Hepatocyte (in vitro differentiated cells): ENCODE measurements around the gene NUDT12. TPM values are rescaled to one million over a fixed set of nuclear protein-coding genes. Genes with fewer than 3 reads are reported as not detected.

Source experiments
- DNase-seq: peaks from one replicate; pipeline ENCODE4 v3.0.0-alpha.2; 2016; ENCODE audit warnings: low spot score
- H2AFZ ChIP-seq: fragments of 200-600 bp; sonication (generic); 2 replicates; pipeline ENCODE4 v1.6.0; 2016; ENCODE audit warnings: antibody characterized with exemption, mild to moderate bottlenecking
- H3K27ac ChIP-seq: fragments of 200-600 bp; sonication (generic); 2 replicates; pipeline ENCODE4 v1.5.1; 2016; ENCODE audit warnings: mild to moderate bottlenecking
- H3K27me3 ChIP-seq: fragments of 200-600 bp; sonication (generic); 2 replicates; pipeline ENCODE4 v1.6.1; 2016
- H3K36me3 ChIP-seq: fragments of 200-600 bp; sonication (generic); replicated peaks from 2 replicates; pipeline ENCODE4 v1.5.1; 2016; ENCODE audit warnings: low read depth; ENCODE audit not compliant: insufficient read depth
- H3K4me1 ChIP-seq: fragments of 200-600 bp; sonication (generic); 2 replicates; pipeline ENCODE4 v1.5.1; 2016; ENCODE audit warnings: mild to moderate bottlenecking, moderate library complexity; ENCODE audit not compliant: insufficient read depth
- H3K4me2 ChIP-seq: fragments of 200-600 bp; sonication (generic); 2 replicates; pipeline ENCODE4 v1.6.0; 2016
- H3K4me3 ChIP-seq: fragments of 200-600 bp; sonication (generic); 2 replicates; pipeline ENCODE4 v1.5.1; 2016; ENCODE audit warnings: mild to moderate bottlenecking
- H3K79me2 ChIP-seq: fragments of 200-600 bp; sonication (generic); 2 replicates; pipeline ENCODE4 v1.6.0; 2017; ENCODE audit warnings: mild to moderate bottlenecking
- H3K9me2 ChIP-seq: fragments of 200-600 bp; sonication (generic); replicated peaks from 2 replicates; pipeline ENCODE4 v1.6.0; 2017; ENCODE audit warnings: mild to moderate bottlenecking; ENCODE audit not compliant: insufficient read depth
- H3K9me3 ChIP-seq: fragments of 200-600 bp; sonication (generic); 2 replicates; pipeline ENCODE4 v1.5.1; 2016; ENCODE audit warnings: low read depth, mild to moderate bottlenecking
- H4K20me1 ChIP-seq: fragments of 200-600 bp; sonication (generic); 2 replicates; pipeline ENCODE4 v1.6.0; 2016; ENCODE audit warnings: mild to moderate bottlenecking; ENCODE audit not compliant: insufficient read depth, poor library complexity, severe bottlenecking
- EZH2 ChIP-seq: fragments of 200-600 bp; sonication (generic); IDR thresholded peaks from 2 replicates; pipeline ENCODE4 v1.6.1; 2016; ENCODE audit warnings: antibody characterized with exemption, mild to moderate bottlenecking, borderline replicate concordance
- EZH2phosphoT487 ChIP-seq: fragments of 200-600 bp; sonication (generic); IDR thresholded peaks from one replicate; pipeline ENCODE4 v1.6.1; 2018; ENCODE audit warnings: antibody characterized with exemption, mild to moderate bottlenecking, low read depth, moderate library complexity; ENCODE audit not compliant: unreplicated experiment, severe bottlenecking
- WGBS: methylation state at CpG from one replicate; pipeline ENCODE4 v1.1.6; 2016; ENCODE audit warnings: low lambda C conversion rate; ENCODE audit errors: missing lambda C conversion rate; 5-methylcytosine and 5-hydroxymethylcytosine counted together
- polyA plus RNA-seq: library from polyadenylated mRNA; unstranded; fragments of >200 nt; fragmentation: Nextera tagmentation; extraction: Ambion mirVana; gene quantifications from 2 replicates; pipeline ENCODE4 v1.2.1, GENCODE V29; 2016
- total RNA-seq: library from RNA; depleted of rRNA; stranded (reverse); fragments of >200 nt; gene quantifications from 2 replicates; pipeline ENCODE4 v1.2.3, GENCODE V29; 2014
- TF ChIP-seq, protein P1 (sequence below): fragments of 200-600 bp; sonication (generic); IDR thresholded peaks from 2 replicates; pipeline ENCODE4 v1.5.1; 2016; ENCODE audit warnings: antibody characterized with exemption, mild to moderate bottlenecking; ENCODE audit not compliant: poor library complexity

The NUDT12 gene
- total and polyA plus RNA-seq, 2 experiments from 2014 or later = 7.2 to 38.9 TPM

DNA sequence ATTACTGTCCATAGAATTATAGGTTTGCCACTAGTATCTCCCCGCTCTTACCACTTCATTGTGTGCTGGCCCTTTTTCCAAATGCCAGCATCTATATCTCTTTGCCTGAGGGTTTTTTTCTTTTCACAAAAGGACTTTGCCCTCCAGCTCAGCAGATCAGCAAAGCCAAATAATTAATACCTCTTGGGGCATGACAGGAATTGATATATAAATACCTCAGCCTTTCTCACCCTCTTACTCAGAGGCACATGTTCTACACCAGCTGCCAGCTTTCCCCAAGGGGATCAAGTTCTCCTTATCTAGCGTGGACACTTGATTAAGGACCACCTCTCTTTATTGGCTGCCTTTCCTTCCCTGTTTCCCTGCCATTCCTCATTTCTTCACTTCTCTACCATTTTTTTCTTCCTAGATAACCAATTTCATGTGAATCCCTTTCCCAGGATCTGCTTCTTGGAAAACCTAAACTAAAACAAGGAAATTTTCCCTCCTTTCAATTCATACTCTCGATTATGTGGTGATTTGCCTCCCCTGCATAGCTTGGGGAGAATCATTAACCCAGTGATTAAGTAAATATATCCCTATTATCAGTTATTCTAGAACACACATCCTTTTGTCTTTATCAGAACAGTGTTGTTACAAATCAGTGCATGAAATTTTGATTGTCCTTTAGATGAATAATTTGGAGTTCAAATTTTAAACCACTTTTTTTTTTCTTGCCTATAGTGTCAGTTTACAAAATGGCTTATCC is 6.9 kb upstream of the NUDT12 start:
- H4K20me1 ChIP-seq = no peaks in the 10 kb centered on the region
- peaks cover 3% of the 10 kb centered on the region for H3K4me1 ChIP-seq
- no peak overlapping the region for H2AFZ ChIP-seq
- no peak overlapping the region for H3K4me3 ChIP-seq
- H3K27me3 ChIP-seq = no peaks in the 10 kb centered on the region
- 59% methylated on average over 3 of the region's 3 CpGs for WGBS
- no peaks in the 10 kb centered on the region for H3K79me2 ChIP-seq
- peak overlapping the region; percentile 36 for H3K4me2 ChIP-seq
- no peaks in the 10 kb centered on the region for H3K9me2 ChIP-seq
- H3K9me3 ChIP-seq = no peaks in the 10 kb centered on the region
- TF ChIP-seq, protein P1, sequence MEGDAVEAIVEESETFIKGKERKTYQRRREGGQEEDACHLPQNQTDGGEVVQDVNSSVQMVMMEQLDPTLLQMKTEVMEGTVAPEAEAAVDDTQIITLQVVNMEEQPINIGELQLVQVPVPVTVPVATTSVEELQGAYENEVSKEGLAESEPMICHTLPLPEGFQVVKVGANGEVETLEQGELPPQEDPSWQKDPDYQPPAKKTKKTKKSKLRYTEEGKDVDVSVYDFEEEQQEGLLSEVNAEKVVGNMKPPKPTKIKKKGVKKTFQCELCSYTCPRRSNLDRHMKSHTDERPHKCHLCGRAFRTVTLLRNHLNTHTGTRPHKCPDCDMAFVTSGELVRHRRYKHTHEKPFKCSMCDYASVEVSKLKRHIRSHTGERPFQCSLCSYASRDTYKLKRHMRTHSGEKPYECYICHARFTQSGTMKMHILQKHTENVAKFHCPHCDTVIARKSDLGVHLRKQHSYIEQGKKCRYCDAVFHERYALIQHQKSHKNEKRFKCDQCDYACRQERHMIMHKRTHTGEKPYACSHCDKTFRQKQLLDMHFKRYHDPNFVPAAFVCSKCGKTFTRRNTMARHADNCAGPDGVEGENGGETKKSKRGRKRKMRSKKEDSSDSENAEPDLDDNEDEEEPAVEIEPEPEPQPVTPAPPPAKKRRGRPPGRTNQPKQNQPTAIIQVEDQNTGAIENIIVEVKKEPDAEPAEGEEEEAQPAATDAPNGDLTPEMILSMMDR = no peak
- no peak for TF ChIP-seq EZH2
- TF ChIP-seq EZH2phosphoT487 = no peak
- DNase-seq = peak; percentile 48
- no peaks in the 10 kb centered on the region for H3K36me3 ChIP-seq
- peak overlapping the region; percentile 80 for H3K27ac ChIP-seq

DNA sequence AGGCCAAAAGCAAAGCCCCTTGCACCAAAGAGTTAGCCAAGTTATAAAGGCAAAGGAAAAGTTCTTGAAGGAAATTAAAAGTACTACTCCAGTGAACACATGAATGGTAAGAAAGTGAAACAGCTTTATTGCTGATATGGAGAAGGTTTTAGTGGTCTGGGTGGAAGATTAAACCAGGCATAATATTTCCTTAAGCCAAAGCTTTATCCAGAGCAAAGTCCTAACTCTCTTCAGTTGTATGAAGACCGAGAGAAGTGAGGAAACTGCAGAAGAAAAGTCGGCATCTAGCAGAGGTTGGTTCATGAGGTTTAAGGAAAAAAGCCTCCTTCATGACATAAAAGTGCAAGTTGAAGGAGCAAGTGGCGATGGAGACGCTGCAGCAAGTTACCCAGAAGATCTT is 3.1 kb upstream of the NUDT12 start:
- Histone ChIP-seq H3K9me2 (no peaks in the 10 kb centered on the region), H3K79me2 (peaks cover 12% of the 10 kb centered on the region), H3K27ac (peak overlapping the region; percentile 20), H3K4me3 (no peak overlapping the region), H2AFZ (no peak overlapping the region), H3K9me3 (no peaks in the 10 kb centered on the region), H3K4me2 (peak overlapping the region; percentile 42), H3K4me1 (peaks cover 12% of the 10 kb centered on the region), H3K27me3 (no peaks in the 10 kb centered on the region), H4K20me1 (no peaks in the 10 kb centered on the region), H3K36me3 (no peaks in the 10 kb centered on the region)
- no peak for DNase-seq
- 74% methylated on average over 4 of the region's 4 CpGs for WGBS
- TF ChIP-seq EZH2phosphoT487 = no peak
- TF ChIP-seq, protein P1 = no peak
- TF ChIP-seq EZH2 = no peak

DNA sequence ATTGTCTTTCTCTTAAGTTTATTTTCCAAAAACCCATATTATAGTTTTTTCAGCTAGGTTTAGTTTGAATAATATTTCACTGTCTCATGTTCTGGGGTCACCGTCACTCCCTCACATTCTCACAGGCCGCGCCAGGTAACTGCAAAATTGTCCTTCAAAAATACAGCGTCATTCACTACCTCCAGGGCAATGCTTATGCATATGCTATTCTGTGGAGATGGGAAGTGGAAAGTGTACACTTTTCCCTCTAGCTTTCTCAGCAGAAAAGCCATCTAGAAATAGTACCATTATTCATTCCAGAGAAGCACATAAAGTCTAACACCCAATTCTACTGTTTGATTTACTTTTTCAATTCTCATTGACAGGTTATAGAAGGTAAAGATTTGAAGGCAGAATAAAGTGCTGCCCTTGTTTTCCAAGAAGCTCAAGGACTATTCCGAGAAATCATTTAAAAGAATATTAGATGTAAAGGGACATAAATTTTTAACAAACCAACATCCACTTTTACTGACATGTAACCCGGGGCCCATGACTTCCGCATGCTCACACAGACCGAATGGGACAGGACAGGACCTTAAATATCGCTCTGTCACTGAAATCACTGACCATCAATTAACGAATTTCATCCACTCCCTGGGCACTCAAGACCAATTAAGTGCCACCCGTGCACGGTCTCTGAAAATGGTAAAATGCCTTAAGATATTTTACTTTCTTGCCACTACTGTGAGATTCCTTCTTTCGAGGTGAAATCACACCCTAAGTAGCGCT is 720 bp downstream of the NUDT12 start:
- peak overlapping the region; percentile 81 for H3K4me2 ChIP-seq
- TF ChIP-seq EZH2 (no peak), EZH2phosphoT487 (no peak)
- TF ChIP-seq, protein P1 = no peak
- WGBS = 20% methylated on average over 13 of the region's 14 CpGs
- H3K9me2 ChIP-seq = no peaks in the 10 kb centered on the region
- H3K79me2 ChIP-seq = peaks cover 17% of the 10 kb centered on the region
- peak overlapping the region; percentile 87 for H3K4me3 ChIP-seq
- H3K27me3 ChIP-seq = no peaks in the 10 kb centered on the region
- peak overlapping the region; percentile 89 for H2AFZ ChIP-seq
- peak; percentile 8 for DNase-seq
- H3K36me3 ChIP-seq = no peaks in the 10 kb centered on the region
- peak overlapping the region; percentile 98 for H3K27ac ChIP-seq
- no peaks in the 10 kb centered on the region for H4K20me1 ChIP-seq
- H3K9me3 ChIP-seq = no peaks in the 10 kb centered on the region
- peaks cover 9% of the 10 kb centered on the region for H3K4me1 ChIP-seq
